ENCODE results near the gene TM9SF1. TPM values are rescaled to one million over a fixed set of nuclear protein-coding genes. Genes with fewer than 3 reads are reported as not detected.
A peak's percentile ranks its signal among the peaks of the same experiment; 100 is the strongest.

TM9SF1 gene
- total and polyA plus RNA-seq, 9 of the 15 experiments (the other 6 are each of a cell fraction or from before 2014, with no cell fraction given) = 5.3 to 20.3 (median 11.8) TPM

DNA sequence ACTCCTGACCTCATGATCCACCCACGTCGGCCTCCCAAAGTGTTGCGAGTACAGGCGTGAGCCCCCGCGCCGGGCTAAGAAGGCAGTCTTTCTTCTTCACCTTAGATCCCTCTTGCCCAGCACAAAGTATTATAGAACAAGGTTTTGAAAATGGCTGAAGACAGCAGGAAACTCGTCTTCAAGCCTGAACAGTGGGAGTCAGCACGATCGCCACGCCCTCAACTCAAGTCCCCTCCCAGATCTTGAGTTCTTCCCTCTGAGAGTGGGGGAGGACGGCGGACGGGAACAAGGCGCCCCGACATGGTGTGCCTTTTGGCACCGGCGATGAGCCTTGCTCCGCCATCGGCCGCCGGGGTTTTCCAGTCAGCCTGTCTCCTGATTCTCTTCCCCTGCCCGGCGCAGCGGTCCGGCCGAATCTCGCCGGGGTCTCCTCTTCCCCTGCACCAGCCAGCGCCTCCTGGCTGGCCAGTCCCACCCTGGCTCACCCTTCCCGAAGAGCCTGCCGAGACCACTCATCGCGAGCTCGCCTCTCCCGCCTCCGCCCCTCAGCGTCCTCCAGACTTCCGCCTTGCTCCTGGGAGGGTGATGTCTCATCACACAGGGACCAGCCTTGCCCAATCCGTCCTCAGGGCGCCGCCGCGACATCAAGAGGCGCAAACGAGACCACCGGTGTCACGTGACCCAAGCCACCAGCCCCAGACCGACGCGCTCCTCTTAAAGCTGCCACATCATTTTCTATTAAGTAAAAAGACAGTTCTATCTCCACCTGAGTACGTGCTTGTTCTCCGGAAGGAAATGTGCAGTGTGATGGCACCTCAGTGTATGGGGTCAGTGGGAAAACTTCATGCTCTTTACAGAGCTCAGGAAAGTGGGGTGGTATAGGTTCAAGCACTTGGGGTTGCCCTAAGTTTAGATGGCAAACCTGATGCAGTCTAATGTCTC lies 18.0 kb upstream of the TM9SF1 start, which contains the start of gene CHMP4A:
Gene CHMP4A (minus strand): TSS at position 565 of the 942 bp plus-strand sequence. CDS start 49 bp downstream, at position 516.
- Histone ChIP-seq H3K4me3 (peak within 1 kb of the TSS; percentile 85), H3K9me1 (ENCODE audit: control insufficient read depth, insufficient read depth, low read length) (no peaks in the 10 kb centered on the region), H3K9ac (ENCODE audit: insufficient read depth in 1 of 2, low read depth in 2 of 2, low read length in 2 of 2) (peak within 1 kb of the TSS; percentile 95 to 96), H3K27me3 (ENCODE audit: control insufficient read depth in 2 of 2, insufficient read depth in 2 of 2, low read length in 2 of 2) (no peaks in the 10 kb centered on the region), H3K4me2 (ENCODE audit: insufficient read depth, low read length) (peak within 1 kb of the TSS; percentile 94), H3K4me1 (replicated peaks in 1 of 2; ENCODE audit: control insufficient read depth in 2 of 2, insufficient read depth in 2 of 2, low read length in 2 of 2) (peaks cover 4 to 13% of the 10 kb centered on the region in 2 experiments; a peak in 4 of 5 replicates), H2AFZ (ENCODE audit: low read depth, low read length) (peak within 1 kb of the TSS; percentile 94), H3K27ac (ENCODE audit: extremely low read depth, low read depth, low read length) (peak within 1 kb of the TSS; percentile 98), H4K20me1 (replicated peaks; ENCODE audit: control insufficient read depth, insufficient read depth, low read length) (no peaks in the 10 kb centered on the region), H3K79me2 (ENCODE audit: control insufficient read depth, insufficient read depth, low read length) (peaks cover 26% of the 10 kb centered on the region), H3K36me3 (ENCODE audit: control insufficient read depth, insufficient read depth, low read length) (peaks cover 40% of the 10 kb centered on the region; the same call in 2 of the 3 replicates), H3K9me3 (replicated peaks; ENCODE audit: control insufficient read depth, insufficient read depth, low read depth, low read length) (no peaks in the 10 kb centered on the region)
- BruUV-seq (replicated peaks) = no TSS peak
- POLR2A ChIA-PET = interaction anchor here (0.5 to 3.6 kb wide), 10 partner anchors 9 to 159 kb away, joined by 3 to 21 read pairs (median 4); partner anchors contain the start of genes DCAF11, TINF2 and TM9SF1
- CTCF ChIA-PET (ENCODE audit: low intra/inter-chr PET ratio) = no interaction called here
- intact Hi-C loops (cut with micrococcal nuclease) = no loop called here
- ATAC-seq (peak; percentile 94), DNase-seq (ENCODE audit: extremely low read depth in 1 of 4, low spot score in 3 of 4) (peak; percentile 87 to 97 (median 90)), FAIRE-seq (peak; percentile 95)
- 1% methylated on average over 29 of the region's 53 CpGs for WGBS (ENCODE audit: insufficient coverage, low coverage, missing lambda C conversion rate)
- in situ Hi-C loops (cut with MboI) = no loop called here
- TF ChIP-seq, protein P1, sequence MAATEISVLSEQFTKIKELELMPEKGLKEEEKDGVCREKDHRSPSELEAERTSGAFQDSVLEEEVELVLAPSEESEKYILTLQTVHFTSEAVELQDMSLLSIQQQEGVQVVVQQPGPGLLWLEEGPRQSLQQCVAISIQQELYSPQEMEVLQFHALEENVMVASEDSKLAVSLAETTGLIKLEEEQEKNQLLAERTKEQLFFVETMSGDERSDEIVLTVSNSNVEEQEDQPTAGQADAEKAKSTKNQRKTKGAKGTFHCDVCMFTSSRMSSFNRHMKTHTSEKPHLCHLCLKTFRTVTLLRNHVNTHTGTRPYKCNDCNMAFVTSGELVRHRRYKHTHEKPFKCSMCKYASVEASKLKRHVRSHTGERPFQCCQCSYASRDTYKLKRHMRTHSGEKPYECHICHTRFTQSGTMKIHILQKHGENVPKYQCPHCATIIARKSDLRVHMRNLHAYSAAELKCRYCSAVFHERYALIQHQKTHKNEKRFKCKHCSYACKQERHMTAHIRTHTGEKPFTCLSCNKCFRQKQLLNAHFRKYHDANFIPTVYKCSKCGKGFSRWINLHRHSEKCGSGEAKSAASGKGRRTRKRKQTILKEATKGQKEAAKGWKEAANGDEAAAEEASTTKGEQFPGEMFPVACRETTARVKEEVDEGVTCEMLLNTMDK (IDR thresholded peaks at IDR 0.05; ENCODE audit: borderline replicate concordance, insufficient read depth, low read depth, low read length, poor library complexity, severe bottlenecking) = no peak
- TF ChIP-seq TFE3 (CRISPR knock-in tag; IDR thresholded peaks at IDR 0.05) = peak; percentile 99
- TF ChIP-seq PKNOX1 (IDR thresholded peaks at IDR 0.05) = peak; percentile 54; the same call in 1 of the 2 replicates
- TF ChIP-seq NFYB (IDR thresholded peaks at IDR 0.05; ENCODE audit: extremely low read depth, insufficient read length) = peak; percentile 71
- TF ChIP-seq, protein P2, sequence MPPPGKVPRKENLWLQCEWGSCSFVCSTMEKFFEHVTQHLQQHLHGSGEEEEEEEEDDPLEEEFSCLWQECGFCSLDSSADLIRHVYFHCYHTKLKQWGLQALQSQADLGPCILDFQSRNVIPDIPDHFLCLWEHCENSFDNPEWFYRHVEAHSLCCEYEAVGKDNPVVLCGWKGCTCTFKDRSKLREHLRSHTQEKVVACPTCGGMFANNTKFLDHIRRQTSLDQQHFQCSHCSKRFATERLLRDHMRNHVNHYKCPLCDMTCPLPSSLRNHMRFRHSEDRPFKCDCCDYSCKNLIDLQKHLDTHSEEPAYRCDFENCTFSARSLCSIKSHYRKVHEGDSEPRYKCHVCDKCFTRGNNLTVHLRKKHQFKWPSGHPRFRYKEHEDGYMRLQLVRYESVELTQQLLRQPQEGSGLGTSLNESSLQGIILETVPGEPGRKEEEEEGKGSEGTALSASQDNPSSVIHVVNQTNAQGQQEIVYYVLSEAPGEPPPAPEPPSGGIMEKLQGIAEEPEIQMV (tag; conservative IDR thresholded peaks at IDR 0.05; ENCODE audit: low read depth) = no peak
- 0 out of 2 replicates have a peak, but pooled peaks have one; percentile 20 for TF ChIP-seq NR2C2 (CRISPR knock-in tag; IDR thresholded peaks at IDR 0.05)
- TF ChIP-seq NR2C2 (tag; IDR thresholded peaks at IDR 0.05) = peak; percentile 24; the same call in 1 of the 2 replicates
- TF ChIP-seq TBL1XR1 (IDR thresholded peaks at IDR 0.05; ENCODE audit: low read length in 2 of 2) = peak in 1 of 2 experiments; percentile 40; a peak in 1 of 4 replicates
- TF ChIP-seq OTX1 (CRISPR knock-in tag; IDR thresholded peaks at IDR 0.05) = peak; percentile 42; the same call in 1 of the 2 replicates
- TF ChIP-seq SRSF3 (IDR thresholded peaks at IDR 0.05; ENCODE audit: insufficient read depth, low read length) = no peak
- no peak for TF ChIP-seq ZNF436 (CRISPR knock-in tag; IDR thresholded peaks at IDR 0.05)
- peak; percentile 10; the same call in 1 of the 2 replicates for TF ChIP-seq ZNF316 (IDR thresholded peaks at IDR 0.05)
- TF ChIP-seq SREBF2 (CRISPR knock-in tag; IDR thresholded peaks at IDR 0.05) = no peak
- TF ChIP-seq TAF9B (IDR thresholded peaks at IDR 0.05; ENCODE audit: partially characterized antibody) = peak; percentile 78
